Measurements from ENCODE around the gene NACC1. TPM values are rescaled to one million over a fixed set of nuclear protein-coding genes. Genes with fewer than 3 reads are reported as not detected.

Gene NACC1
- total and polyA plus RNA-seq, 2 of the 13 experiments (the other 11 are each of a cell fraction or from before 2014, with no cell fraction given) = 31.8 to 42.3 TPM

DNA sequence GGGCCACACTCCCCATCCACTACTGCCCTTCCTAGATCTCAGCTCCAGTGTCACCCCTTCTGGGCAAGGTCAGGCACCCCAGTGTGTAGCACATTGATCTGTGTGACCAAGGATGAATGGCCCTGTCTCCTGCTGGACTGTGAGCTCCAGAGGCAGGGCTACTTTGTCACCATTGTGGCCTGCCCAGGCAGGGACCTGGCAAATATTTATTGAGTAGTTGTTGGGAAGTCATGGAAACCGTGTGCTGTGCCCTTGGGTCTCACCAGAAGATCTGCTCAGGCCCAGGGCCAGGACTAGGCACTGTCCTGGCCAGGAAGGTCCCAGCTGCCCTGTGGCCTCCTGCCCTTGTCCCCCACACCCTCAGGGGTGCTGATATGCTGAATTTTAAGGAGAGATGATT lies 10.5 kb downstream of the NACC1 start (continued):
- TF ChIP-seq DRAP1 (CRISPR knock-in tag; IDR thresholded peaks at IDR 0.05) = peak; percentile 42; the same call in 1 of the 2 replicates
- TF ChIP-seq, protein P1, sequence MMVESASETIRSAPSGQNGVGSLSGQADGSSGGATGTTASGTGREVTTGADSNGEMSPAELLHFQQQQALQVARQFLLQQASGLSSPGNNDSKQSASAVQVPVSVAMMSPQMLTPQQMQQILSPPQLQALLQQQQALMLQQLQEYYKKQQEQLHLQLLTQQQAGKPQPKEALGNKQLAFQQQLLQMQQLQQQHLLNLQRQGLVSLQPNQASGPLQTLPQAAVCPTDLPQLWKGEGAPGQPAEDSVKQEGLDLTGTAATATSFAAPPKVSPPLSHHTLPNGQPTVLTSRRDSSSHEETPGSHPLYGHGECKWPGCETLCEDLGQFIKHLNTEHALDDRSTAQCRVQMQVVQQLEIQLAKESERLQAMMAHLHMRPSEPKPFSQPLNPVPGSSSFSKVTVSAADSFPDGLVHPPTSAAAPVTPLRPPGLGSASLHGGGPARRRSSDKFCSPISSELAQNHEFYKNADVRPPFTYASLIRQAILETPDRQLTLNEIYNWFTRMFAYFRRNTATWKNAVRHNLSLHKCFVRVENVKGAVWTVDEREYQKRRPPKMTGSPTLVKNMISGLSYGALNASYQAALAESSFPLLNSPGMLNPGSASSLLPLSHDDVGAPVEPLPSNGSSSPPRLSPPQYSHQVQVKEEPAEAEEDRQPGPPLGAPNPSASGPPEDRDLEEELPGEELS (CRISPR knock-in tag; IDR thresholded peaks at IDR 0.05) = peak; percentile 38; the same call in 1 of the 2 replicates
- TF ChIP-seq HBP1 (CRISPR knock-in tag; IDR thresholded peaks at IDR 0.05; ENCODE audit: low read depth) = peak; percentile 54; the same call in 1 of the 2 replicates
- 0 out of 2 replicates have a peak, but pooled peaks have one; percentile 8 for TF ChIP-seq ZKSCAN1 (IDR thresholded peaks at IDR 0.05; ENCODE audit: low read length)
- peak; percentile 57 for TF ChIP-seq TEAD3 (CRISPR knock-in tag; optimal IDR thresholded peaks at IDR 0.05; ENCODE audit: borderline replicate concordance)
- peak; percentile 68 for TF ChIP-seq NCOA2 (CRISPR knock-in tag; IDR thresholded peaks at IDR 0.05)
- peak; percentile 53 for TF ChIP-seq ZFY (CRISPR knock-in tag; IDR thresholded peaks at IDR 0.05)
- TF ChIP-seq ZNF567 (CRISPR knock-in tag; IDR thresholded peaks at IDR 0.05; ENCODE audit: borderline replicate concordance) = no peak
- TF ChIP-seq SOX13 (IDR thresholded peaks at IDR 0.05) = no peak
- TF ChIP-seq SOX13 (CRISPR knock-in tag; conservative IDR thresholded peaks at IDR 0.05 in 1 of 2, IDR thresholded peaks at IDR 0.05 in 1 of 2) = peak in 1 of 2 experiments; percentile 72; a peak in 2 of 4 replicates
- TF ChIP-seq PHF21A (CRISPR knock-in tag; IDR thresholded peaks at IDR 0.05) = peak; percentile 86
- TF ChIP-seq SP5 (CRISPR knock-in tag; IDR thresholded peaks at IDR 0.05; ENCODE audit: borderline replicate concordance, low read depth) = 0 out of 2 replicates have a peak, but pooled peaks have one; percentile 40
- TF ChIP-seq MXI1 (IDR thresholded peaks at IDR 0.05; ENCODE audit: borderline replicate concordance, low read depth, low read length) = peak; percentile 85; the same call in 1 of the 3 replicates
- no peak for TF ChIP-seq LCORL (IDR thresholded peaks at IDR 0.05)
- peak; percentile 93 for TF ChIP-seq LCORL (CRISPR knock-in tag; IDR thresholded peaks at IDR 0.05)
- peak; percentile 70; the same call in 1 of the 2 replicates for TF ChIP-seq ONECUT2 (CRISPR knock-in tag; IDR thresholded peaks at IDR 0.05)
- TF ChIP-seq YY1 (IDR thresholded peaks at IDR 0.05; ENCODE audit: insufficient read depth, insufficient replicate concordance, low read depth, low read length) = peak; percentile 49
- peak; percentile 83; the same call in 1 of the 2 replicates for TF ChIP-seq ZFX (CRISPR knock-in tag; IDR thresholded peaks at IDR 0.05; ENCODE audit: low read depth)
- 0 out of 2 replicates have a peak, but pooled peaks have one; percentile 55 for TF ChIP-seq SP4 (CRISPR knock-in tag; IDR thresholded peaks at IDR 0.05)
- TF ChIP-seq RXRA (CRISPR knock-in tag; IDR thresholded peaks at IDR 0.05) = peak; percentile 86
- TF ChIP-seq SMC3 (IDR thresholded peaks at IDR 0.05; ENCODE audit: low read length) = peak; percentile 13; the same call in 1 of the 2 replicates
- TF ChIP-seq GATAD2A (CRISPR knock-in tag; IDR thresholded peaks at IDR 0.05) = peak; percentile 86
- TF ChIP-seq ZBTB14 (CRISPR knock-in tag; IDR thresholded peaks at IDR 0.05) = no peak
- peak; percentile 63; the same call in 1 of the 2 replicates for TF ChIP-seq RFX3 (CRISPR knock-in tag; IDR thresholded peaks at IDR 0.05)
- TF ChIP-seq RBFOX2 (IDR thresholded peaks at IDR 0.05; ENCODE audit: low read depth, low read length) = no peak
- no peak; the same call in 1 of the 2 replicates for TF ChIP-seq ZNF44 (CRISPR knock-in tag; IDR thresholded peaks at IDR 0.05)
- 0 out of 2 replicates have a peak, but pooled peaks have one; percentile 43 for TF ChIP-seq ZNF296 (CRISPR knock-in tag; conservative IDR thresholded peaks at IDR 0.05)
- TF ChIP-seq ZNF768 (CRISPR knock-in tag; IDR thresholded peaks at IDR 0.05) = no peak
- TF ChIP-seq TBX2 (CRISPR knock-in tag; IDR thresholded peaks at IDR 0.05; ENCODE audit: borderline replicate concordance) = peak; percentile 56; the same call in 1 of the 2 replicates

All from HepG2 (cell line).